ENCODE measurements around the gene FAF1.

- no peak for TF ChIP-seq CTCF (IDR thresholded peaks at IDR 0.05; ENCODE audit: insufficient read depth, low read length, poor library complexity, severe bottlenecking)
- TF ChIP-seq EZH2phosphoT487 (conservative IDR thresholded peaks at IDR 0.05; ENCODE audit: low read length): no peak
Measured at GRCh38 chr1:50841791-50842387, 118.2 kb downstream of the FAF1 start.
